Cardiac muscle cell (in vitro differentiated cells and primary cell): ENCODE measurements around the gene NCBP2L. TPM values are rescaled to one million over a fixed set of nuclear protein-coding genes. Genes with fewer than 3 reads are reported as not detected.

Experiments used
- DNase-seq, 2 donors: peaks; one replicate each; pipeline versions ENCODE4 v3.0.0 to v3.0.0-alpha.2; 2010 to 2017; ENCODE audit warnings: low read depth in 1 of 2, low spot score in 1 of 2
- H3K27ac ChIP-seq: fragments of 200-600 bp; sonication (generic); 2 replicates; pipeline ENCODE4 v1.5.1; 2016
- H3K27me3 ChIP-seq: fragments of 200-600 bp; sonication (generic); 2 replicates; pipeline ENCODE4 v1.6.0; 2016; ENCODE audit warnings: control low read depth
- H3K36me3 ChIP-seq: fragments of 200-600 bp; sonication (generic); 2 replicates; pipeline ENCODE4 v1.5.1; 2016; ENCODE audit warnings: control low read depth
- H3K4me1 ChIP-seq: fragments of 200-600 bp; sonication (generic); 2 replicates; pipeline ENCODE4 v1.8.1; 2017; ENCODE audit warnings: low read depth, mild to moderate bottlenecking, mixed run types
- H3K4me3 ChIP-seq: fragments of 200-600 bp; sonication (generic); 2 replicates; pipeline ENCODE4 v1.5.1; 2016; ENCODE audit warnings: mild to moderate bottlenecking
- H3K9me3 ChIP-seq: fragments of 200-600 bp; sonication (generic); 2 replicates; pipeline ENCODE4 v1.5.1; 2017; ENCODE audit warnings: low read depth, mild to moderate bottlenecking, control low read depth
- CTCF ChIP-seq: IDR thresholded peaks from 2 replicates; pipeline ENCODE4 v1.5.1; 2012; ENCODE audit warnings: low read depth, mild to moderate bottlenecking, low read length
- polyA plus RNA-seq: library from polyadenylated mRNA; unstranded; fragments of >200 nt; fragmentation: Nextera tagmentation; extraction: Ambion mirVana; gene quantifications from 2 replicates; pipeline ENCODE4 v1.2.1, GENCODE V29; 2016
- total RNA-seq: library from RNA; depleted of rRNA; stranded (reverse); fragments of >200 nt; gene quantifications from 2 replicates; pipeline ENCODE4 v1.2.3, GENCODE V29; 2016

The NCBP2L gene
- total and polyA plus RNA-seq, 2 experiments from 2014 or later = 0.16 TPM; not detected in 1

- H3K9me3 ChIP-seq = no peaks in the 10 kb centered on the region
- no peak overlapping the region for H3K4me3 ChIP-seq
- peaks cover 34% of the 10 kb centered on the region for H3K4me1 ChIP-seq
- no peaks in the 10 kb centered on the region for H3K36me3 ChIP-seq
- H3K27ac ChIP-seq = no peak overlapping the region
- no peaks in the 10 kb centered on the region for H3K27me3 ChIP-seq
- no peak for TF ChIP-seq CTCF
- DNase-seq = no peak
Measured at GRCh38 chrX:107763647-107764046, 13.9 kb upstream of the NCBP2L start.

GRCh38 chrX:107764845-107765608, 12.5 kb upstream of the NCBP2L start:
- DNase-seq = no peak
- Histone ChIP-seq H3K4me3 (no peak overlapping the region), H3K36me3 (no peaks in the 10 kb centered on the region), H3K4me1 (peaks cover 34% of the 10 kb centered on the region), H3K9me3 (no peaks in the 10 kb centered on the region), H3K27me3 (no peaks in the 10 kb centered on the region), H3K27ac (no peak overlapping the region)
- TF ChIP-seq CTCF = no peak

- TF ChIP-seq CTCF = no peak
- Histone ChIP-seq H3K9me3 (no peaks in the 10 kb centered on the region), H3K36me3 (no peaks in the 10 kb centered on the region), H3K27ac (no peak overlapping the region), H3K4me1 (peaks cover 22% of the 10 kb centered on the region), H3K4me3 (no peak overlapping the region), H3K27me3 (no peaks in the 10 kb centered on the region)
- DNase-seq = peak in 1 of 2 donors; percentile 80
Measured at GRCh38 chrX:107766470-107767150, 10.9 kb upstream of the NCBP2L start.

- no peak for DNase-seq
- no peak overlapping the region for H3K27ac ChIP-seq
- H3K27me3 ChIP-seq = no peaks in the 10 kb centered on the region
- no peaks in the 10 kb centered on the region for H3K36me3 ChIP-seq
- H3K4me3 ChIP-seq = no peak overlapping the region
- TF ChIP-seq CTCF = no peak
- H3K9me3 ChIP-seq = no peaks in the 10 kb centered on the region
- peaks cover 15% of the 10 kb centered on the region for H3K4me1 ChIP-seq
Measured at GRCh38 chrX:107768051-107768450, 9.5 kb upstream of the NCBP2L start.

- H3K36me3 ChIP-seq = no peaks in the 10 kb centered on the region
- no peak overlapping the region for H3K27ac ChIP-seq
- H3K4me3 ChIP-seq = no peak overlapping the region
- peaks cover 14% of the 10 kb centered on the region for H3K4me1 ChIP-seq
- TF ChIP-seq CTCF = no peak
- H3K9me3 ChIP-seq = no peaks in the 10 kb centered on the region
- no peaks in the 10 kb centered on the region for H3K27me3 ChIP-seq
- DNase-seq = no peak
Measured at GRCh38 chrX:107769581-107770317, 7.8 kb upstream of the NCBP2L start.
